HG02610 (cell line): ENCODE data around the gene FAM170A.

Experiments
- ATAC-seq: cut with Tn5 transposase; IDR thresholded peaks from one replicate; pipeline ENCODE4 v1.9.1; 2021; ENCODE audit warnings: mild to moderate bottlenecking, moderate library complexity; ENCODE audit not compliant: unreplicated experiment

Gene FAM170A, protein sequence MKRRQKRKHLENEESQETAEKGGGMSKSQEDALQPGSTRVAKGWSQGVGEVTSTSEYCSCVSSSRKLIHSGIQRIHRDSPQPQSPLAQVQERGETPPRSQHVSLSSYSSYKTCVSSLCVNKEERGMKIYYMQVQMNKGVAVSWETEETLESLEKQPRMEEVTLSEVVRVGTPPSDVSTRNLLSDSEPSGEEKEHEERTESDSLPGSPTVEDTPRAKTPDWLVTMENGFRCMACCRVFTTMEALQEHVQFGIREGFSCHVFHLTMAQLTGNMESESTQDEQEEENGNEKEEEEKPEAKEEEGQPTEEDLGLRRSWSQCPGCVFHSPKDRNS

DNA sequence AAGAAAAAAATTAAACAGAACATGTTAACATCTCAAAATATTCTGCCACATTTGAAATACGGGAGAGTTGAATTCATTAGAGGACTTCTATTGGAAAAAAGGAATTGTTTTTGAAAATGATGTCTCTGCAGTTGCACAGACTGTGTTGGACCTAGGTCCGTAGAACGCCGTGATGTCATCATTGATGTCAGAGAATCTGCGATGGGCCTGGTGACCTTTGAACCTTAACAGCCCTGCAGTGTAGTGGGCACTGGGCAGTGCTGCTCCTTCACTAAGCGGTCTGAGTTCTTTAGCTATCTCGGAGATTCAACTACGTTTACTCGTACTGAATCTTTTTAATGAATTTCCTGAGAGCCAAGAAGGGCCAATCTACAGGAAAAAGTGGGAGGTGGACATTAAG lies at the start of gene FAM170A:
Gene FAM170A, plus strand, starts transcription at position 220 of the 400 bp plus-strand sequence. CDS start 211 bp downstream, outside the sequence.
- ATAC-seq: no peak

DNA sequence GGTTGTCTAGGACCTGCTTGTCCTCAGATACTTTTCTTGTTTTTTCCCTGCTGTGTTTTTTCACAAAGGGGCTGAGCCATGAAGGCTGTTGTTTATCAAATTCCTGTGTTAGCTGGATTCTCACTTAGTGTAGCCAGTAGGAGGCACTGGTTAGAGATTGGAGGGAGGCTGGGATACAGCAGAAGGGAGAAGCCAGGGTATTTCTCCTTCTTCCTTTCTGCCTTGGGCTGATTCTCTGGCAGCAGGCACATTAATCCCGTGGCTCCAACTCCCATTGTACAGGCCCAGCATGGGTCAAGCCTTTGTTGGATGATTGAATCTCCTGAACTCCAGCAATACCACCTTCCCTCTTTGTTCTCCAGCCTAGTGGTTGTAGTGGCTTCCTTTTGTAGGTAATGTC lies 46.4 kb upstream of the FAM170A start:
- ATAC-seq: no peak

DNA sequence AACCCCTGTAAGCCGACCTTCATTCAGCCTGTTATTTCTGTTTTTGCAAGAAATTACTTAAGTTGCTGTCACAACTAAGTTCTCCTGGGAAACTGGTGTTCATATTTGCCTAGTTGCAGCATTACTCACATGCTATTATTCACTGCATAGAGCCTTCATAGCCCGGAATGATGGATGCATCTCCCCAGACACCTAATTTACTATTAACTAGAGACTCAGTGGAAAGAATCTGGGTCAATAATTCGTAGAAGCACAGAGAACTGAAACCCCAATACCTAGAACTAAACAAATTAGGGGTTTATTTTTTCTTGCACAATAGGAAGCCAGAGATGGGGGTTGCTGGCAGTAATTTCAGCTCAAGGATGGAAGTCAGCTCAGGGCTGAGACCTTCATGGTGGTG lies 45.7 kb upstream of the FAM170A start:
- peak; percentile 79 for ATAC-seq

DNA sequence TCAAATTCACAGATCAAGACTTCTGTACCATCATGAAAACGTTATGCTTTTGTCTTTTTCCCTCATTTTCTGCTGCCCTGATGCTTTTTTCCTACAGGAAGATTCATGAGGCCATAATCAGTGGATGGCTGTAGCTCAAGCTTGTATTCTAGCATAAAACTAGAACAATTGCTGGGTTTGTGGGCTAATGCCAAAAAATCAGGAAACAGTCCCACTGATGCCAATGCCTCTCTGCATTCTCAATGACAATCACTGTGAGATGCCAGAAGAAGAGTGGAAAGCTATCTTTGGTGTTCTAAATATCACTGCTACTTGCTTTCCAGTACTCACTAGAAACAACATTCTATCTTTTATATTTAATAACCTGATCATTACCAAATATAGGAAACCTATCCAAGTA lies 33.3 kb upstream of the FAM170A start:
- no peak for ATAC-seq

DNA sequence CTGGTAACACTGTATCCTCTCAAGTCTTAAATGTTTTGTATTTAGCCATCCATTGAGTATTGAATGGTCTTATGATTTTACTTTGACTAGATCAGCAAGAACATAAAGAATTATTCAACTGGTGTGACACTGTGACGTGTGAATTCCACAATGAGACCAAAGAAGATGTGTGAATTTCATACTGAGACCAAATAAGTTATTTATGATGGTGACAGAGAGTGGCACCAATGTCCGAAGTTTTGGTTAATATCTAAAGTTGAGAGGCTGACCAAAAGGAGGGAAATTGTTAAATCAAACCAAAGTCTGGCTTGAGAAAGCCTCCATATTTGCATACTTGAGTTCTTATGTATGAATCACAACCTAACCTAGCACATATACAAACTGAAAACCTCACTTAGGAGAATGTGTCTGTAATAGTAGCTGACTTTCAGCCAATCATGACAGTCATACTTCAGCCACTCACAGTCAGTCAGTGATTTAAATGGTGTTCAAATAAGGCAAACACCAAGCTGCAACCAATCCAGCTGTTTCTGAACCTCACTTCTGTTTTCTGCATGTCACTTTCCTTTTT lies 31.5 kb upstream of the FAM170A start:
- peak; percentile 84 for ATAC-seq

DNA sequence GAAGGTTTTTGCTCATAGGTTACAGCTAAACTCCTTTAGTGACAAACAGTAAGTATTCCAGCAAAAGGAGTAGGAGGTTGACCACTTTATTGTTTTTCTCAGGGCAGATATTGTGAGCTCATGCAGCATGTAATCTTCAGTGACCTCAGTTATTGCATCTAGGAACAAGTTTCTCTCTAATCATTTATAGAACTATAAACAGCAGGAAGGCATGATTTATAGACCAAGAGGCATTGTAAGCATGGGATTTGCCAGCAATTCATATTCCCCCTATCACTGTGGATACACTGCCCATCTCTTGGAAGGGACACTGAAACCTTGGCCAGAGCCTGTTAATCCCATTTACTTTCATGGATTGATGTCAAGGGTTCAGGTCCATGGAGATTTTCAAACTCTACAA lies 15.4 kb upstream of the FAM170A start:
- no peak for ATAC-seq

DNA sequence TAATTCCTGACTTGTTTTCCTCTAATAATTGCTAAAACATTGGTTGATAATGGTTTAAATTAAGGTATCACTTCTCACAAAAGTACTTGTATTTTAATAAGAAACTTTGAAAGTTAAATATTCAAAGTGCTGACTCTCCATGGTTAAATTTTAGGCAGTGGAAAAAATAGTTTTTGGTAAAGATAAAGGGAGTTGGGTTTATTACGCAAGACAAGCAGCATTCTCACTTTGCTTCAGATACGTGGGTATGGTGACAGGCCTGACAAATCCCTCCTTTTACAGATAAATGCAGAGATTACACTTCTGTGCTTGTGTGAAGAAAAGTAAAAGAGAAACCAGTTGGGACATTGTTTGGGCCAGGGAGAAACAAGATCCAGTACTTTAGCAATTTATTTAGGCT lies 14.5 kb upstream of the FAM170A start:
- ATAC-seq: no peak

DNA sequence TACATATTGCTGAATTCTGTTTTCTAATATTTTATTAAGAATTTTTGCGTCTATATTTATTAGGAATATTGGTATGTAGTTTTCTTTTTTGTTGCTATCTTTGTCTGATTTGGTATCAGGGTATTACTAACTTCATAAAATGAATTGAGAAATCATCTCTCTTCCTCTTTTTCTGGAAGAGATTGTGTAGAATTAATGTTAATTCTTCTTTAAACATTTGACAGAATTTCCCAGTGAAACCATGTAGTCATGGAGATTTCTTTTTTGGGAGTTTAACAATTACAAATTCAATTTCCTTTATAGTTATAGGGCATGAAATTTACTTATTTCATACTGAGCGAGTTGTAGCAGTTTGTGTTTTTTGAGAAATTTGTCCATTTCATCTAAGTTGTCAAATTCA lies 3.3 kb upstream of the FAM170A start:
- ATAC-seq: no peak

DNA sequence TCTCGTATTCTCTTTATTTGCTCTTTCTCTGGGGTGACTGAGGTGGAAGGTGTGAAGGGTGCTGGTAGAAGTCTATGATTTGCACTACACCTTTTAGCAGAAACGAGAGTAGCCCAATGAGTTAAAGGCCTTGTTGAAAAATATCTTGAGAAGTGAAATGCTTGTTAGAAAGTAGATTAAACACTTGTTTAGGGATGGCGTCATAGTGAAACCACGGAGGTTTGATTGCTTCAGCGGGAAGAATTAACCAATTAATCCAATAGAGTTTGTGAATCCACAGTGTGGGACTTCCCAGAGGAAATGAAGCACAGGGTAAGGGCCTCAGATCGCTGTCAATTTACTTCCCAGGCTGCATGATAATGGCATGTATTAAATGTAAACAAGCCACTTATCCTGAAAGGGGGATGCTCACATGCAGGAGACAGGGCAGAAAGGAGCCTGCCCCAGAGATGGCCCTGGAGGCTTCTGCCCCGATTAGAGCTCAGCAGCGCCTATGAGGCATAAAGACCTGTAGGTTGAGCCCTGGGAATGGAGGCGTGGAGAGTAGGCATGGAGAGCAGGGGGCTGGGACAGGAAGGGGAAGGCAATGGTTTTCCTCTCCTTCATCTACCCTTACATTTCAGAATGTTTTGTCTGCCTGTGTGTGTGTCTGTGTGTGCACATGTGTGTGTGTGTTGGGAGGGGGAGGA lies 1.5 kb downstream of the FAM170A start:
- no peak for ATAC-seq

DNA sequence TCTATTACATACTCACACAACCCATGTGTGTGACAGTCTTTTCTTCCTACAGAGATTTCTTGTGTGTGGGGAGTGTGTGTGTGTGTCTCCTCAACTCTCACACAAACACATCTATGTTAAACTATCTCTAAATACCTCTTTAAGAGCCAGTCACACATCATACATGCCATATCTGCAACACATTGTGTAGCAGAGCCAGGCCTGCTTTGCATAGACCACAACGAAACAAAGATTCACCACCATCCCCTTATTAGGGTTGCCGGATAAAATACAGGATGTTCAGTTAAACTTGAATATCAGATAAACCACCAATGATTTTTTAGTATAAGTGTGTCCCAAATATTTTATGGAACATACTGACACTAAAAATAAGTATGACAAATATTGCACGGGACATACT lies 2.3 kb downstream of the FAM170A start:
- ATAC-seq: no peak

DNA sequence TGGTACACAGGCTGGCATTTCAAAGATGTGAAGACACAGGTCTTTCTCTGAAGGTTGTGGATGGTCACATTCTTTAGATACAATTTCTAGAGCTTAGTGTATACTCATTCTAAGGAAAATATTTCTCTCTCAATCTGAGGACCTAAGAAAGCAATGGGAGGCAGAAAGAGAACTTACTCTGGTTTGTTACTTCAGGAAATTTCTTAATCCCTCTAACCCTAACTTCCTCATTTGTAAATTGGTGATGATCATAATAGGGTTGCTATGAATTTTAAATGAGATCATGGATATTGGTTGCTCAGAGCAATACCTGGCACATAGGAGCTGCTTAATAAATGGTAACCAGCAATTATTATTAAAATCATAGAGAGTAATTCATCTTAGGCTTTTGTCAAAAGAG lies 22.1 kb downstream of the FAM170A start:
- no peak for ATAC-seq

DNA sequence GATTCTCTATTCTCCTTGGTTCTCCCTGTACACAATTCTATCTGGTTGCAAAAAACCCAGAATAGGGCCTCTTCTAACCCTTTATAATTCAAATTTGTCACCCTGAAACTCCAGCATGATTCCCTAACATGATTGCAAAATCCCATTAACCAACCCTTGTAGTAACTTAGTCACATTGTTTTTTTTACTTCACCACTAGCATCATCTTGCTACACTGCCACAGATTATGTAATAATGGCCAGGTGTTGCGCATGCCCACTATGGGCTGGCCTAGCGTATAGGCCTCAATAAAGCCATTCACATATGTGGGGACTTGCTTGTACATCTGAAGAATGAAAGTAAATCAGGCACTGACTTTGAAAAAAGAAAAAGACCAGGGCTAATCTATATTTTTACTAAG lies 25.7 kb downstream of the FAM170A start:
- ATAC-seq: no peak

DNA sequence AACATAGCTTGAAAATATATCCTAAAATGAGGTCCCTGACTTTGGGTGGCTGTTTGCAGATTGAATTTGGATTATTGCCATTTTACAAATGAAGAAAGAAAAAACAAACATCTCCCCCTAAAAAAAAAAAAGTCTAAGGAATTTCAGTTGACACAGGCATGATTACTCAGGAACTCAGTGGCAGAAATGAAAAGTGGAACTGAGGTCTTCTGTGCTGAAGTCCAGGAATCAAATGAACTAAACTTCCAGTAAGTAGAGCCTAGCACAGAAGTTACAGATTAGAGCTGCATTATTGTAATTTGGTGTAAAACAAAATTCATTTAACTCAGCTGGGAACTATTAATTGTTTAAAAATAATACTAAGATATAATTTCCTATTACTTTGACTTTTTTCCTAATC lies 26.7 kb downstream of the FAM170A start:
- no peak for ATAC-seq

DNA sequence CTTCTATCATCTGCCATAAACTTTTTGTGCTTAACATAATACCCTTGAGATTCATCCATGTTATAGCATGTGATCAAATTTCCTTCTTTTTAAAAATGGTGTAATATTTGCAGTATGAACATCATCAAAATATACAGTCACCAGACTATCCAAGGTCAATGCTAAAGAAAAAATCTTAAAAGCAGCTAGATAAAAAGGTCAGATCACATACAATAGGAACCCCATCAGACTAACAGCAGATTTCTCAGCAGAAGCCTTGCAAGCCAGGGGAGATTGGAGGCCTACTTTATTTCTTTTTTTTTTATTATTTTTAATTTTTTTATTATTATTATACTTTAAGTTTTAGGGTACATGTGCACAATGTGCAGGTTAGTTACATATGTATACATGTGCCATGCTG lies 37.2 kb downstream of the FAM170A start:
- no peak for ATAC-seq

DNA sequence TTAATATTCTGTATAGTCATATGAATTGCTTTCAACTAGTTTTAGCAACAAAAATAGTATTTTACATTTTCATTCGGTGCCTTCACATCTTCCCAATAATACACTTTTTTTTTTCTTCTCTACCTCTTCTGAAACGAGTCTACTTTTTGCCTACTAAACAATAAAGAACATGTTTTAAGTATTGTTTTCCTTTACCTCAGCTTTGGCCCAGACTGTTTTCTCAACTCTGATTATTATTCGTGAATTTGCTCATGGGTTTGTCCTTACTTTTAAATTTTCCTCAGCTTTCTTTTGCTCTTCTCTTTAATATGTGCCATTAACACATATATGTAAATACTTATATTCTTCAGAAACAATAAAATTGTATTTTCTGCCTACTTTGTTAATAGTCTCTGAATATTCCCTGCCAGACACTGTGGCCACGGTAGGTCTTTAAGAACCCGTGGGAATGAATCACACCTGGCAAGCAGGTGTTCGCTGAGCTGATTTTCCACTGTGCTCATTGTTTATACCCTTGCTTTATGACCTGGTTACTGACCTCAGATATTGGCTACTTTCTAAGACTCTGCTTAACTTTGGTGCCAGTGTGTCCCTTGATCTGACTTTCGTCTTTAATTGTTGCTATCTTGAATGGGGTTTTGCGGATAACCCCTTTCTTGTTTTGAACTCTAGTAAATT lies 49.1 kb downstream of the FAM170A start:
- no peak for ATAC-seq

DNA sequence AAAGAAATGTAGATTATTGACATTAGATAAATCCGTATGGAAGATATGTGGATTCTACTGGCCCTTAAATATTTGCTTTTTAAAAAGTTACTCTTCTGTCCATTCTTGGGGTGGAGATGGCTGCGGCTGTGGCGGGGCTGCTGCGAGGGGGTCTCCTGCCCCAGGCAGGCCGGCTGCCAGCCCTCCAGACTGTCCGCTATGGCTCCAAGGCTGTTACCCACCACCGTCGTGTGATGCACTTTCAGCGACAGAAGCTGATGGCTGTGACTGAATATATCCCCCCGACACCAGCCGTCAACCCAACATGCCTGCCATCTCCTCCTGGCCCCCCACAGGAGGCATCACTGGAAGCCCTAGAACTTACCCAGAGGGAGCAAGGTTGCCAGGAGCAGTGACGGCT lies 50.7 kb downstream of the FAM170A start:
- no peak for ATAC-seq

DNA sequence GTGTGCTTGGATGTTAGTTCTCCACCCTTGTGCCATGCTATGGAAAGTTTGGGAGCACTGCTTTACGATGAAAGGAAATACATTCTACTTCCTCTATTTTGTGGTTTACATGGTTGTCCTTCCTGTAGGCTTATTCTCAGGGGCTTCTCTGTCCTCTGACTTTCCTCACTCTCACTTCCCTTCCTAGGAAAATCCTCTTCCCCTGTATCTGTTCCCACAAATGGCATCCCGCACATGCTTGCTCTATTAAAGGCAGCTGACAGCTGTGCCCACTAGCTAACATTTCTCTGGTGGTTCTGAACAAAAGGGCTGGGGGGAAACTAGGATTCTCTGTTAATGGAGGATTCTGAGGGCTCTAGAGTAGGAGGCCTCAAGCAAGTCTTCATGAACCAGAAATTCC lies 52.4 kb downstream of the FAM170A start:
- no peak for ATAC-seq

DNA sequence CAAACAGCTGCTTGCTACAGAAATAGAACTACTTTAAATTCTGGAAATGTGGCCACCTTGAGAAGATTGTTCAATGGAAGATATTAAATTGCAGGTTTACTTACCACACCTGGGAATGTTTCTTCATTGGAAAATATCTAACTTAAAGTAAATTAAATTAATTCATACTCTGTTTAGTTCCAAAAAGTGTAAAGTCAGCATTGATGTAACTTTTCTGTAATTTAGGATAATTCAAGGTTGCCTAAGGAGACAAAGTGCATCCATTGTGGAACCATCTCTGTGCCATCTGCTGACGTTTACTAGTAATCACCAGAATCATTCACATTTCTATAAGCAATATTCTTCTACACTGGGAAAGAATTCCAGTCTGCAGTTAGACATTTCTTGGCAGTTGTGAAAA lies 53.0 kb downstream of the FAM170A start:
- ATAC-seq: no peak
